HL-60 (cell line): Measurements from ENCODE around the gene CFAP69.

Experiments
- GABPA ChIP-seq: IDR thresholded peaks from 2 replicates; pipeline ENCODE4 v1.6.1; 2012; ENCODE audit warnings: low read depth
- POLR2AphosphoS5 ChIP-seq: IDR thresholded peaks from 2 replicates; pipeline ENCODE4 v1.6.1; 2012; ENCODE audit warnings: low read depth
- REST ChIP-seq: IDR thresholded peaks from 2 replicates; pipeline ENCODE4 v1.6.1; 2012; ENCODE audit warnings: low read depth; ENCODE audit not compliant: insufficient replicate concordance
- TF ChIP-seq, protein P1 (sequence below): IDR thresholded peaks from one replicate; pipeline ENCODE4 v1.5.1; 2011; ENCODE audit warnings: low read length, control low read depth, inconsistent platforms; ENCODE audit not compliant: insufficient read depth

- TF ChIP-seq, protein P1, sequence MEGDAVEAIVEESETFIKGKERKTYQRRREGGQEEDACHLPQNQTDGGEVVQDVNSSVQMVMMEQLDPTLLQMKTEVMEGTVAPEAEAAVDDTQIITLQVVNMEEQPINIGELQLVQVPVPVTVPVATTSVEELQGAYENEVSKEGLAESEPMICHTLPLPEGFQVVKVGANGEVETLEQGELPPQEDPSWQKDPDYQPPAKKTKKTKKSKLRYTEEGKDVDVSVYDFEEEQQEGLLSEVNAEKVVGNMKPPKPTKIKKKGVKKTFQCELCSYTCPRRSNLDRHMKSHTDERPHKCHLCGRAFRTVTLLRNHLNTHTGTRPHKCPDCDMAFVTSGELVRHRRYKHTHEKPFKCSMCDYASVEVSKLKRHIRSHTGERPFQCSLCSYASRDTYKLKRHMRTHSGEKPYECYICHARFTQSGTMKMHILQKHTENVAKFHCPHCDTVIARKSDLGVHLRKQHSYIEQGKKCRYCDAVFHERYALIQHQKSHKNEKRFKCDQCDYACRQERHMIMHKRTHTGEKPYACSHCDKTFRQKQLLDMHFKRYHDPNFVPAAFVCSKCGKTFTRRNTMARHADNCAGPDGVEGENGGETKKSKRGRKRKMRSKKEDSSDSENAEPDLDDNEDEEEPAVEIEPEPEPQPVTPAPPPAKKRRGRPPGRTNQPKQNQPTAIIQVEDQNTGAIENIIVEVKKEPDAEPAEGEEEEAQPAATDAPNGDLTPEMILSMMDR: no peak
- TF ChIP-seq GABPA (no peak), POLR2AphosphoS5 (no peak), REST (no peak)
Measured at GRCh38 chr7:90269163-90269562, 24.2 kb downstream of the CFAP69 start.
